Gastrocnemius medialis (tissue), 4 donors: ENCODE data around the gene LFNG. TPM values are rescaled to one million over a fixed set of nuclear protein-coding genes. Genes with fewer than 3 reads are reported as not detected.

Experiments used
- ATAC-seq, 2 donors: fragments of 150-250 bp; one replicate each; pipeline ENCODE4 v1.9.1; 2016
- DNase-seq, 2 donors: peaks; one replicate each; pipeline ENCODE4 v3.0.0-alpha.2; 2019
- H3K27ac ChIP-seq, 4 donors: fragments of 200-600 bp; sonication (generic); 1 replicate in 1 of 4; 2 replicates in 3 of 4; pipeline ENCODE4 v1.5.1; 2016 to 2018; ENCODE audit warnings: mild to moderate bottlenecking in 2 of 4, moderate library complexity in 1 of 4
- H3K27me3 ChIP-seq, 3 donors: fragments of 200-600 bp; sonication (generic) in 2 of 3; 1 replicate in 1 of 3; 2 replicates in 2 of 3; pipeline versions ENCODE4 v1.5.1 to v1.6.0; 2016 to 2019; ENCODE audit warnings: mild to moderate bottlenecking in 1 of 3, moderate library complexity in 1 of 3
- H3K36me3 ChIP-seq, 2 donors: fragments of 200-600 bp; sonication (generic) in 1 of 2; one replicate each; pipeline ENCODE4 v1.5.1; 2017 to 2018
- H3K4me1 ChIP-seq, 2 donors: fragments of 200-600 bp; sonication (generic) in 1 of 2; one replicate each; pipeline ENCODE4 v1.5.1; 2016 to 2017; ENCODE audit warnings: mild to moderate bottlenecking in 2 of 2
- H3K4me3 ChIP-seq, 4 donors: fragments of 200-600 bp; sonication (generic) in 3 of 4; 1 replicate in 1 of 4; 2 replicates in 3 of 4; pipeline ENCODE4 v1.5.1; 2016 to 2019; ENCODE audit warnings: mild to moderate bottlenecking in 2 of 4
- H3K9me3 ChIP-seq, 3 donors: fragments of 200-600 bp; sonication (generic) in 2 of 3; 1 replicate in 1 of 3; 2 replicates in 2 of 3; pipeline ENCODE4 v1.5.1; 2016 to 2019
- CTCF ChIP-seq, 5 experiments: fragments of 450-650 bp in 3 of 5; fragments of 200-600 bp in 2 of 5; sonication (generic) in 2 of 5; IDR thresholded peaks in 4 of 5; conservative IDR thresholded peaks in 1 of 5; 1 replicate in 4 of 5; 2 replicates in 1 of 5; pipeline ENCODE4 v1.5.1; 2016 to 2019; ENCODE audit warnings: antibody characterized with exemption in 5 of 5, mild to moderate bottlenecking in 3 of 5, moderate library complexity in 3 of 5
- POLR2A ChIP-seq, 2 donors: fragments of 450-650 bp; IDR thresholded peaks; one replicate each; pipeline ENCODE4 v1.6.1; 2017; ENCODE audit warnings: antibody characterized with exemption in 2 of 2, mild to moderate bottlenecking in 2 of 2, moderate library complexity in 2 of 2
- in situ Hi-C, 4 donors: fragments of 200-750 bp; cut with MboI; loops; one replicate each; pipeline versions ENCODE4 v1.15.0 to v1.8.0; 2017; ENCODE audit warnings: low sequenced_read_pairs in 4 of 4
- intact Hi-C: fragments of 100-400 bp; cut with DNase I; formaldehyde crosslinking; loops from one replicate; pipeline ENCODE4 v1.15.1; 2023; ENCODE audit warnings: low total_unique reads
- total RNA-seq, 4 donors: library from RNA; depleted of rRNA; stranded (reverse); fragments of >200 nt; gene quantifications; one replicate each; pipeline versions ENCODE4 v1.1.0 to v1.2.3, GENCODE V29; 2016

LFNG gene
- total RNA-seq, 4 donors from 2014 or later, result 1.0 to 5.9 (median 1.7) TPM

GRCh38 chr7:2521341-2521745 is 1.8 kb downstream of the LFNG start:
- Histone ChIP-seq H3K9me3 (no peaks in the 10 kb centered on the region), H3K4me3 (peak overlapping the region; percentile 33 to 49 (median 45)), H3K27ac (no peak overlapping the region), H3K4me1 (peaks cover 0 to 28% of the 10 kb centered on the region in 2 donors), H3K27me3 (peaks cover 26 to 39% (median 33%) of the 10 kb centered on the region in 3 donors), H3K36me3 (no peaks in the 10 kb centered on the region)
- in situ Hi-C loops (no loop called here), intact Hi-C loops (no loop called here)
- TF ChIP-seq POLR2A (IDR thresholded peaks at IDR 0.05), result no peak
- TF ChIP-seq CTCF (IDR thresholded peaks at IDR 0.05 in 4 of 5, conservative IDR thresholded peaks at IDR 0.05 in 1 of 5), result no peak
- ATAC-seq (no peak), DNase-seq (no peak)

GRCh38 chr7:2521952-2522591 is 2.5 kb downstream of the LFNG start:
- ATAC-seq, result no peak
- Histone ChIP-seq H3K4me1 (peaks cover 0 to 28% of the 10 kb centered on the region in 2 donors), H3K27ac (peak overlapping the region in 1 of 4 donors; percentile 44), H3K4me3 (peak overlapping the region in 3 of 4 donors; percentile 3 to 49 (median 42)), H3K27me3 (peaks cover 26 to 39% (median 33%) of the 10 kb centered on the region in 3 donors), H3K9me3 (no peaks in the 10 kb centered on the region), H3K36me3 (no peaks in the 10 kb centered on the region)
- TF ChIP-seq CTCF (IDR thresholded peaks at IDR 0.05 in 4 of 5, conservative IDR thresholded peaks at IDR 0.05 in 1 of 5) (no peak), POLR2A (IDR thresholded peaks at IDR 0.05) (no peak)
- no peak for DNase-seq
- in situ Hi-C loops, result no loop called here
- intact Hi-C loops, result no loop called here

GRCh38 chr7:2522780-2523433 is 3.3 kb downstream of the LFNG start:
- Histone ChIP-seq H3K9me3 (no peaks in the 10 kb centered on the region), H3K36me3 (no peaks in the 10 kb centered on the region), H3K27ac (peak overlapping the region in 3 of 4 donors; percentile 3 to 44 (median 18)), H3K4me3 (peak overlapping the region in 2 of 4 donors; percentile 3 to 49), H3K4me1 (peaks cover 0 to 28% of the 10 kb centered on the region in 2 donors), H3K27me3 (peaks cover 26 to 39% (median 33%) of the 10 kb centered on the region in 3 donors)
- intact Hi-C loops (no loop called here), in situ Hi-C loops (no loop called here)
- ATAC-seq, result no peak
- no peak for DNase-seq
- no peak for TF ChIP-seq POLR2A (IDR thresholded peaks at IDR 0.05)
- TF ChIP-seq CTCF (IDR thresholded peaks at IDR 0.05 in 4 of 5, conservative IDR thresholded peaks at IDR 0.05 in 1 of 5), result no peak

- intact Hi-C loops, result no loop called here
- TF ChIP-seq POLR2A (IDR thresholded peaks at IDR 0.05) (no peak), CTCF (IDR thresholded peaks at IDR 0.05 in 4 of 5, conservative IDR thresholded peaks at IDR 0.05 in 1 of 5) (no peak)
- H3K36me3 ChIP-seq, result no peaks in the 10 kb centered on the region
- peak overlapping the region in 3 of 4 donors; percentile 11 to 28 (median 24) for H3K27ac ChIP-seq
- H3K27me3 ChIP-seq, result peaks cover 26 to 39% (median 33%) of the 10 kb centered on the region in 3 donors
- no peaks in the 10 kb centered on the region for H3K9me3 ChIP-seq
- ATAC-seq (no peak), DNase-seq (no peak)
- peak overlapping the region in 2 of 4 donors; percentile 1 to 49 for H3K4me3 ChIP-seq
- H3K4me1 ChIP-seq, result peaks cover 0 to 28% of the 10 kb centered on the region in 2 donors
- in situ Hi-C loops, result no loop called here
Observed at GRCh38 chr7:2523461-2523936, 3.9 kb downstream of the LFNG start.
